SJSA1 (cell line): ENCODE data around the gene FOXC1. TPM values are rescaled to one million over a fixed set of nuclear protein-coding genes. Genes with fewer than 3 reads are reported as not detected.

ENCODE experiments used
- DNase-seq, 2 experiments: peaks; one replicate each; pipeline ENCODE4 v3.0.0-alpha.2; 2015 to 2020; ENCODE audit warnings: low spot score in 2 of 2, low read depth in 1 of 2
- H3K27ac ChIP-seq: fragments of 250-450 bp; sonication (Bioruptor Pico); 2 replicates; pipeline ENCODE4 v1.5.1; 2020; ENCODE audit warnings: mild to moderate bottlenecking, moderate library complexity
- H3K27me3 ChIP-seq: fragments of 250-450 bp; sonication (Bioruptor Pico); replicated peaks from 2 replicates; pipeline ENCODE4 v1.5.1; 2020; ENCODE audit warnings: mild to moderate bottlenecking, moderate library complexity
- H3K36me3 ChIP-seq: fragments of 250-450 bp; sonication (Bioruptor Pico); 2 replicates; pipeline ENCODE4 v1.5.1; 2020; ENCODE audit warnings: mild to moderate bottlenecking
- H3K4me1 ChIP-seq: fragments of 250-450 bp; sonication (Bioruptor Pico); replicated peaks from 2 replicates; pipeline ENCODE4 v1.6.1; 2021; ENCODE audit warnings: mild to moderate bottlenecking
- H3K4me3 ChIP-seq: fragments of 250-450 bp; sonication (Bioruptor Pico); 2 replicates; pipeline ENCODE4 v1.5.1; 2020; ENCODE audit warnings: mild to moderate bottlenecking
- H3K9me3 ChIP-seq: fragments of 250-450 bp; sonication (Bioruptor Pico); replicated peaks from 2 replicates; pipeline ENCODE4 v1.5.1; 2020; ENCODE audit warnings: mild to moderate bottlenecking
- total RNA-seq: library from RNA; depleted of rRNA; stranded (reverse); fragments of >200 nt; shearing (Covaris generic); gene quantifications from 2 replicates; pipeline ENCODE4 v1.2.3, GENCODE V29; 2014

The FOXC1 gene
- total RNA-seq, 1 experiment from 2014 or later = 21.0 TPM

DNA sequence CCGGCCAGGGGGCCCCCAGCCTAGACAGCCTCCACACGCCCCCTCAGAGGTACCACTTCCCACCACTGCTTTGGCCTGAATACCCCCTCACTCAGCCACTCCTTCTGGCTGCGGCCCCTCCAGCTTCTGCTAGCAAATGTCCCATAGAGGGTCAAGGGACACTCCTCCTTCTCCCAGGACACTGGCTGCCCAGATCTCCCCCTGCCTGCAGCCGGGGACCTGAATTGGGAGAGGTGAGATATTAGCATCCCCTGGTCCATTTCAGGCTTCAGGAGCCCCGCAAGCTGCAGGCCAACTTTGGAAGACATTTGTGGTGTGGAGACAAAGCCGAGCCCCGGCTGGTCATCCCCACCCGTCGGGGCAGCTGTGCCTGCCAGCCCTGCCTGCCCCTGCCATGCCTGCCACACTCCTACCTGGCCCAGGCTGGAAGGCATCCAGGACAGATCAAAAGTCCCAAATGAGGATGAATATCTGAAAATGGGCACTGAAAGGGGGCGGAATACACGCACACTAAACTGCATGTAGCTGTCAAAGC, 32.5 kb upstream of the FOXC1 start:
- Histone ChIP-seq H3K36me3 (no peaks in the 10 kb centered on the region), H3K4me1 (no peaks in the 10 kb centered on the region), H3K27ac (no peak overlapping the region), H3K27me3 (no peaks in the 10 kb centered on the region), H3K9me3 (no peaks in the 10 kb centered on the region), H3K4me3 (no peak overlapping the region)
- no peak for DNase-seq

DNA sequence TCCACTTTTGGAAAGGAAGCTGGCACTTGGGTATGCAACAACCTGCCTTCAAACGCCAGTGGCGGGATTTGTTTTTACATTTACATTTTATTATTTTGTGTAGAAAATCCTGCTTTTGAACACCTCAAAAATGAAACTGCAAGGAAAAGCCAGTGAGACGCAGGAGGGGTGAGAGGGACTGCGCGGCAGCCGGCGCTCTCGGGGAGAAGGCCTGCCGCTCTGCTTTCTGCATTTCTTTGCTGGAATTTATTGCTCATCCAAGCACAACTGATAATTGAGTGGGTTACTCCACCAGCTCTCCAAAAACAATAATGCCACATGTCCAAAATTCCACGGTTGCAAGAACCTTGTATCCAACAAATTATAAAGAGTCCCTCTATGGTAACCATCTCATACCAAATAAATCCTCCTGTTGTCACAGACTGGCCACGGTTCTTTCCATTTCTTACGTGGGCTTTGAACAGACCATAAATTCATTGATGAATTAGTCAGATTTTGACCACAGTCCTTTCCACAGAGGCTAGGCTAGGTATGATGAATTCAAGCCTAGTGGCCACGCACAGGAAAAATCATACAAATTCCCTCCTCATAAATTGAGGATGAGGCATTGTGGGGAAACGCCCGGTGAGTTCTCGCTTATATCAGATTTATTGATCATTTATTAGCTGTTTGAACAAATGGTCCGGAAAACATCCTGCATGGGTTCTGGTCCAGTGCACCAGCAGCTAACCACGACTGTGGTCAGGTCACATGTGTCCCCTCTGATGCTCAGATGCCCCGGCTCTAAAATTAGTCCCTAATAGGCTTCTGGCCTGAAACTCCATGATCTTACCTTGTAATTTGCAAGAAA, 31.6 kb upstream of the FOXC1 start:
- DNase-seq = no peak
- Histone ChIP-seq H3K36me3 (no peaks in the 10 kb centered on the region), H3K27ac (no peak overlapping the region), H3K9me3 (no peaks in the 10 kb centered on the region), H3K27me3 (no peaks in the 10 kb centered on the region), H3K4me1 (no peaks in the 10 kb centered on the region), H3K4me3 (no peak overlapping the region)

DNA sequence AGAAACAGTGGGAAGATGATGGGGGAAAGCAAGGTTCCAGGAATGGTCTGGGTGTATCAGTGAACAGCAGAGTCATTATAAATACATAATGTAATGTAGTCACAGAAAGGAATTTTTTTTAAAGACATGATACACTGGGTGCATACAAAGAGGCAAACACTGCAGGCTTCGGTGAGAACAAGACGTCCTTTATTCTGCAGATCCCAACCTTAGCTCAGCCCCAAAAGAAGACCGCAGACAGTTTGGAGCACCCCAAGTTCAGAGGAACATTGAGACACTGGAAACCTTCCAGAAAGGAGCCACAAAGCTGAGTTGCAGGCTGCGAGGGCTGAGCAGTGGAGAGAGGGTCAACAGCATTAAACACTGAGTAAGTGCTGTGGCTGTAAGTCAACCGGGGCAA, 30.6 kb upstream of the FOXC1 start:
- H3K36me3 ChIP-seq = no peaks in the 10 kb centered on the region
- no peaks in the 10 kb centered on the region for H3K27me3 ChIP-seq
- H3K9me3 ChIP-seq = no peaks in the 10 kb centered on the region
- H3K4me3 ChIP-seq = no peak overlapping the region
- H3K4me1 ChIP-seq = no peaks in the 10 kb centered on the region
- no peak overlapping the region for H3K27ac ChIP-seq
- no peak for DNase-seq

DNA sequence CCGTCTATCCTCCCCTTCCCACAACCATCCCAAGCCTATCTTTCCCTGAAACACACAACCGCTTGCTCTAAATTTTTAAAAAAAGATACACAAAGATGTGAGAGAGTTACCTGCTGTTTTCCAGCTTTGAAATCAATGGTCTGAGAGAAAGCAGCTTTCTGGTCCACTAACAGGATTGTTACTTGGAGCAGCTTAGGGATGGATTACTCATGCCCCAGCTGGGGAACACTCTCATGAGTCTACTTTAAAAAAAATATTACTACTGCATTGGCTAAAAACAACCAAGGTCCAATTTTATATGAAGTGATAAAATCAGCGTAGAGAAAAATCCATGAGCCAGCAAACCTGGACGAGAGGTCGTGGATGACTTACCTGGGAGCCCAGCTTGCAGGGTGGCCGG, 29.6 kb upstream of the FOXC1 start:
- no peaks in the 10 kb centered on the region for H3K36me3 ChIP-seq
- H3K4me1 ChIP-seq = no peaks in the 10 kb centered on the region
- no peaks in the 10 kb centered on the region for H3K9me3 ChIP-seq
- no peak overlapping the region for H3K4me3 ChIP-seq
- no peak overlapping the region for H3K27ac ChIP-seq
- no peak for DNase-seq
- no peaks in the 10 kb centered on the region for H3K27me3 ChIP-seq

DNA sequence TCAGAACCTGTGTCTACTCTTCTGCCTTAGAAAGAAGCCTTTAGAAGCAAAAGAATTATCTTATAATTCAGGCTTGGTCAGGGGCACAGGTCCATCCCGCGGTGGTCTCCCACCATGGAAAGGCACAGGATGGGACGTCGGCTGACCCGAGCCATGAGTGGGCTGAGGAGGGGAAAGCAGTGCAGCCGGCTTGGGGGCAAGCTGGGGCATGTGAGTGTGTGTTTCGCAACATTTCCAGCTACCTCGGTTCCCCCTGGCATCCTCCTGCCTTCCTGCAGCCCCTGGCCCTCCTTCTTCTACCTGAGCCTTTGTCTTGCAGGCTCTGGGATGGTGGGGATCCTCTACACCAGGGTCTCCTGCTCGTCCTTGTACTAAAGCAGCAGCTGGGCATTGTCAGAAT, 29.1 kb upstream of the FOXC1 start:
- Histone ChIP-seq H3K4me3 (no peak overlapping the region), H3K4me1 (no peaks in the 10 kb centered on the region), H3K36me3 (no peaks in the 10 kb centered on the region), H3K27me3 (no peaks in the 10 kb centered on the region), H3K27ac (no peak overlapping the region), H3K9me3 (no peaks in the 10 kb centered on the region)
- DNase-seq = no peak

DNA sequence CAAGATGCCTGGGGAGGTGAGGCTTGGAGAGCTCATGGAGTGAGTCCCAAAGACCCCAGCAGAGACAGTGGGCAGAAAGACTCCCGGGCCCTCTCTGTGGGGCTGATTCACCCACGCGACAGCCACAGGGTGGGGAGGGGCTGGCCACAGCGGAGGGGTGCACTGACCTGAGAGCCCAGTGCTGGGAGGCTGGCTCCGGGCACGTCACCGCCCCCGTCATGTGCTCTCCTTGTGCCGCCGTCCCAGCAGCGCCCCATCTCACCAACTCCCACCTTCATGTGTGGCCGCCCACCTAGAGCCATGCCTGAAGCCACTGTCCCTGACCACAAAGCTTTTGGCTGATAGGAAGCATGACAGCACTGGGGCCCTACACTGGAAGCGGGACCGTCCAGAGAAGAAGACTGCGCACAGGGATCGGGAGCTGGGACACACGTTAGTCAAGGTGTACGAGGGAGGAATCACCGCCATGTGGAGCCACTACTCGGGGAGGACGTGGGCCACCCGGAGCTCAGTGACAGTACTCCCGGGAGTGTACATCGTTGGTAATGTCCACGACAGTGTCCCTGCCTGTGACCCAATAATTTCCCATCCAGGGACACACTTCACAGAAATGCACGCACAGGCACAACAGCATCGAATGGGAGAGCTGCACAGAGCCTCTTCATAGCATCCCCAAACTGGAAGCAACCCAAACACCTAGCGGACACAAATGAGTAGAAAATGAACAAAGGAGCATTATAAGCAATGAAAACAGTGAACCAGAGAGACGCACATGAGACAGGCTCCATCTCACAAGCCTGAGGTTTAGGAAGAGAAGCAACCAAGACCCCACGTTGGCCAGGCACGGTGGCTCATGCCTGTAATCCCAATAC, 28.4 kb upstream of the FOXC1 start:
- peak in 1 of 2 experiments; percentile 39 for DNase-seq
- H3K27ac ChIP-seq = no peak overlapping the region
- no peaks in the 10 kb centered on the region for H3K36me3 ChIP-seq
- H3K4me1 ChIP-seq = no peaks in the 10 kb centered on the region
- H3K27me3 ChIP-seq = no peaks in the 10 kb centered on the region
- H3K9me3 ChIP-seq = no peaks in the 10 kb centered on the region
- H3K4me3 ChIP-seq = no peak overlapping the region

DNA sequence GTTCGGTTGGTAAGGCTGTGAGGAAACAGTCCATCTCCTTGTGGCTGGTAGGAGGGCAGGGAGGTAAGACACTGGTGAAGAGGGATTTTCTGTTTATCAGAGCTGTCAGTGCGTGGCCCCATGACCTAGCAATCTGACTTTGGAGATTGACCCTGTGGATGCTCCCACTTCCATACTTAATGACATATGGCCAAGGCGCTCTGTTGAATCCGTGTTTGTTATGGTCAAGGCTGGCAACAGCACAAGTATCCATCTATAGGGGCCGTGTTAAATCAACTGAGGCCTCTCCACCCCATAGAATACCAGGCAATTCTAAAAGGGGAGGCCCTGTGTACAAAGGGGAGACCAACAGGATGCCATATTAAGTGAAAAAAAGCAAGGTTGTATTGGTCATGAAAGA, 25.6 kb upstream of the FOXC1 start:
- Histone ChIP-seq H3K36me3 (no peaks in the 10 kb centered on the region), H3K4me1 (no peaks in the 10 kb centered on the region), H3K27me3 (no peaks in the 10 kb centered on the region), H3K9me3 (no peaks in the 10 kb centered on the region), H3K27ac (no peak overlapping the region), H3K4me3 (no peak overlapping the region)
- DNase-seq = peak in 1 of 2 experiments; percentile 2

DNA sequence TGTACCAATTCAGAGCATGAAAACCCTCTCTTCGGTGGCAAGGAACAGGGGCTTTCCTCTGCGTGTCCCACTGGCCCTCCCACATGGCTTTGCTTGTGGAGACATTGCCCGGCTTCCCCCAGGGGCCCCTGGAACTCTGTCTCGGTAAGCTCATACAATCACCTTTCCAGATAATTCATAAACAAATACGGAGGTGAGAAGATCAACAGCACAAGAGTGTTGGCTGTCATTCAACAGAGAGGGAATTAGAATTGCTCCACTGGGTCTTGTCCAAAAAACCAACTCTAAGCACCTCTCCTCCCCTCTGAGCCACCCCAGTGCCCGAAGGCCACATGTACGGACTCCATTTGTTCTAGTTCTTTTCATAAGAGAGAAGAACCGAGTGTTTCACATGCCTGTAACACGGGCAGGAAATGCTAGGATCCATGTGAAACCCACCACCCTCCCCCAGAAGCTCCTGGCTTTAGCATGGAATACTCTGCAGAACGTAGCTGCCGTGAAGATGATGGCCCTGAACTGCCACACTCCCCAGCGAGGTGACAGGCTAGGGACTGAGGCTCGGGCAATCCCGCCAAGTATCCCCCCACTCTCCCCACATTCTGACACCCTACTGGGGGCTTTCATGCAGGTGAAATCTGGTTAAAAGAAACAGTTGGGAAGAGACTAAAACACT, 24.6 kb upstream of the FOXC1 start:
- no peaks in the 10 kb centered on the region for H3K9me3 ChIP-seq
- no peaks in the 10 kb centered on the region for H3K27me3 ChIP-seq
- H3K36me3 ChIP-seq = no peaks in the 10 kb centered on the region
- no peaks in the 10 kb centered on the region for H3K4me1 ChIP-seq
- no peak overlapping the region for H3K27ac ChIP-seq
- no peak overlapping the region for H3K4me3 ChIP-seq
- DNase-seq = peak in 1 of 2 experiments; percentile 19

DNA sequence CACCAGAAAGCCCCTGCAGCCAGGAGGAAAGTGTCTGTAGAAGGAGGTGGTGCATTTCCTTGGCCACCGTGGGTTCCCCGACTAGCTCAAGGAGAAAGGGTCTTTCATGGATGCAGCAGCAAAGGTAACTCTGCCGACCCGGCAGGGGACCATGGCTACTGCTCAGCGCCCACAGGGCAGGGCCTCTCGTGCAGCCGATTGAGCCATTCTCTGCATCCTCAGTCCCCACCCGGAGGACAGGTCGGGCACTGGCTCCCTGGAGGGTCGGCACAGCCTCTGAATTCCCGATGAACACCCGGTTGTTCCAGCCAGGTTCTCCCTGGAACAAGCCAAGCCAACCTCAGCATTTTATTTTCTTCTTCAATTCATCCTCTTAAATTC, 24.1 kb upstream of the FOXC1 start:
- no peaks in the 10 kb centered on the region for H3K36me3 ChIP-seq
- DNase-seq = peak in 1 of 2 experiments; percentile 34
- no peak overlapping the region for H3K4me3 ChIP-seq
- H3K4me1 ChIP-seq = no peaks in the 10 kb centered on the region
- H3K27ac ChIP-seq = no peak overlapping the region
- no peaks in the 10 kb centered on the region for H3K27me3 ChIP-seq
- H3K9me3 ChIP-seq = no peaks in the 10 kb centered on the region

DNA sequence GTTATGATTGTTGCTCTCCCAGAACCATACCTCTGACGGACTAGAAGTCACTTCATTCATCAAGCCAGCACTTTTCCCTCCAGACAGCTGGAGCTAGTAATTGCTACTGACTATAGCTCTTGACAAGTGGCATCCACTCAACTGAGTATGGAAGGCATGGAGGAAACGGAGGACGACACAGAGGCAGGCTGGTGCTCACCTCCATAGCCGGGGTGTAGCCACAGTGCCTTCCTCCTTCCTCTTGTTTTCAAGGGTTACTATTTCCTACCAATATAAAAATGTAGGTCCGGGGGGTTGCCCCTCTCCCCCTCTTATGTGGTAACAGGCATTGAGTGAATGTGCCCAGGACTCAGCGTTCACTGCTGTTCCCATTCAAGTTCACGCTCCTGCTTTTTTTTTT, 23.5 kb upstream of the FOXC1 start:
- no peaks in the 10 kb centered on the region for H3K4me1 ChIP-seq
- no peaks in the 10 kb centered on the region for H3K27me3 ChIP-seq
- H3K36me3 ChIP-seq = no peaks in the 10 kb centered on the region
- peak in 1 of 2 experiments; percentile 11 for DNase-seq
- H3K9me3 ChIP-seq = no peaks in the 10 kb centered on the region
- H3K4me3 ChIP-seq = no peak overlapping the region
- no peak overlapping the region for H3K27ac ChIP-seq

DNA sequence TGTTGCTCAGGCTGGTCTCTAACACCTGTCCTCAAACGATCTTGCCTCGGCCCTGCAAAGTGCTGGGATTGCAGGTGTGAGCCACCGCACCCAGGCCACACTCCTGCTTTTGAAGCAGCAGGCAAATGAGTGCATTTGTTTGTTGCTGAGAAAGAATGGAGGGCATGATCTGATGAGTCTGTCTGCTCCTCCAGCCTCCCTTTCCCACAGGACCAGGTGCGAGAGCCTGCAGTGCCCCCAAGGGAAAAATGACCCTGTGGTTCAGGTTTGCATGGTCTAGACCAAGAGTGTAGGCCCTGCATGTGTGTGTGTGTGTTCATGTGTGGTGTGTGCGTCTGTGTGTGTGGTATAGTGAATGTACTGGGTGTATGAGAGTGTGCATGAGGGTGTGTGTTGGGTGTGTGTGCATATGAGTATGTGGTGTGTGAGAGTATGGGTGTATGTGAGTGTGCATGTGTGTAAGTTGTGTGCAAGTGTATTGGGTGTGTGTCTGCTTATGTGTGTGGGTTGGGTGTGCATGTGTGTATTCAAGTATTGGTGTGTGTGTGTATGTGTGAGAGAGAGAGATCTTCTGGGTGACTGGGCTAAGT, 22.8 kb upstream of the FOXC1 start:
- Histone ChIP-seq H3K4me3 (no peak overlapping the region), H3K9me3 (no peaks in the 10 kb centered on the region), H3K36me3 (no peaks in the 10 kb centered on the region), H3K27ac (no peak overlapping the region), H3K4me1 (no peaks in the 10 kb centered on the region), H3K27me3 (no peaks in the 10 kb centered on the region)
- peak in 1 of 2 experiments; percentile 14 for DNase-seq

DNA sequence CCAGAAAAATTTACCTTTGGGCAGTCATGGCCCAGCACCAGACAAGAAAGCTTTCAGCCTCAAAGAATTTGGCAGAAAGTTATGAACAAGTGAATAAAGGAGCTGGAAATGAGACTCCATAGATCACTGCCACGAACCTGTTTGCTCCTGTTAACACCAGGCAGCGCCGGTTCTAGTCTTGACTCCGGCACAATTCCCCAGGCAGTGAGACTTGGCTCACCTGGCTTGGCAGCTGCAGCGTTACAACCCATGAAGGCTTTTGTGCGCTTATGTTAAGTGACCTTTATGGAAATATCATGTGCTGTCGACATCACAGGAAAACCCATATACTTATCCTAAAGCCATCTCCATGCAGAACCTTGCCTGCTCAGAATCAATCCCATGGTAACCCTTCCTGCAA, 22.2 kb upstream of the FOXC1 start:
- Histone ChIP-seq H3K4me3 (no peak overlapping the region), H3K27me3 (no peaks in the 10 kb centered on the region), H3K9me3 (no peaks in the 10 kb centered on the region), H3K27ac (no peak overlapping the region), H3K4me1 (no peaks in the 10 kb centered on the region), H3K36me3 (no peaks in the 10 kb centered on the region)
- DNase-seq = peak in 1 of 2 experiments; percentile 23

DNA sequence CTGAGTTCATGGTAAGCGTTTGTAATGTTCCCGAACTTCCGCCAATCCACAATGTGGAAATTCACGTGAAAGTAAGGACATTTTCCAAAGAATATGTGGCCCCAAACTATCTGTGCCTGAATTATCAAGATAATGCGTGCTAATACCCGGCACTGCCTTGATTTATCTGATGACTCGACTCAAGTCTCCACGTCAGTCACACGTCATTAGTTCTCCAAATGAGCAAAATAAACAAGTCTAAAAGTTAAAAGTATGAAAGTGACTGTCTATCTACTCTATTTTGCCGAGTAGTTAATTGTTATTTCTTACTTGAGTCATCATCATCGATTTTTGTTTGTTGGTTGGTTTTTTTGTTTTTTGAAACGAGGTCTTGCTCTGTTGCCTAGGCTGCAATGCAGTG, 21.7 kb upstream of the FOXC1 start:
- no peaks in the 10 kb centered on the region for H3K27me3 ChIP-seq
- H3K4me1 ChIP-seq = no peaks in the 10 kb centered on the region
- no peak overlapping the region for H3K27ac ChIP-seq
- DNase-seq = no peak
- no peaks in the 10 kb centered on the region for H3K9me3 ChIP-seq
- H3K36me3 ChIP-seq = no peaks in the 10 kb centered on the region
- no peak overlapping the region for H3K4me3 ChIP-seq
